GM12892 (cell line): ENCODE results near the gene EXOSC7.

ENCODE experiments used
- POLR2A ChIP-seq: IDR thresholded peaks from 2 replicates; pipeline ENCODE4 v1.6.1; 2011; ENCODE audit warnings: low read depth, low read length, control low read depth
- POLR2AphosphoS5 ChIP-seq: IDR thresholded peaks from 2 replicates; pipeline ENCODE4 v1.6.1; 2011; ENCODE audit warnings: low read depth, low read length, control low read depth
- TAF1 ChIP-seq: IDR thresholded peaks from 2 replicates; pipeline ENCODE4 v1.6.1; 2011; ENCODE audit warnings: low read depth, mild to moderate bottlenecking, control low read depth, low read length, borderline replicate concordance

- TF ChIP-seq POLR2AphosphoS5 (no peak), POLR2A (no peak), TAF1 (no peak)
Observed at GRCh38 chr3:44989636-44990373, 13.8 kb downstream of the EXOSC7 start.
